ENCODE results near the gene HCN2. TPM values are rescaled to one million over a fixed set of nuclear protein-coding genes. Genes with fewer than 3 reads are reported as not detected.
"Not testable (repeated sequence)": the region's sequence is repeated elsewhere in the genome, so short reads cannot be mapped to it uniquely, and the experiment has no call there.

The HCN2 gene
- total RNA-seq, 1 donor from 2014 or later: 0.25 TPM

GRCh38 chr19:618247-618619 lies 28.6 kb downstream of the HCN2 start:
- peaks cover 0 to 54% of the 10 kb centered on the region in 2 donors for H3K36me3 ChIP-seq
- no peak for DNase-seq (ENCODE audit: extremely low spot score in 2 of 2)
- H3K9me3 ChIP-seq: no peaks in the 10 kb centered on the region
- intact Hi-C loops (cut with DNase I): no loop called here
- H3K4me1 ChIP-seq: no peaks in the 10 kb centered on the region
- H3K4me3 ChIP-seq: no peak overlapping the region
- TF ChIP-seq POLR2A (IDR thresholded peaks at IDR 0.05) (no peak), POLR2AphosphoS5 (IDR thresholded peaks at IDR 0.05; ENCODE audit: insufficient read depth in 1 of 2, low read depth in 1 of 2) (no peak)
- TF ChIP-seq, protein P1, sequence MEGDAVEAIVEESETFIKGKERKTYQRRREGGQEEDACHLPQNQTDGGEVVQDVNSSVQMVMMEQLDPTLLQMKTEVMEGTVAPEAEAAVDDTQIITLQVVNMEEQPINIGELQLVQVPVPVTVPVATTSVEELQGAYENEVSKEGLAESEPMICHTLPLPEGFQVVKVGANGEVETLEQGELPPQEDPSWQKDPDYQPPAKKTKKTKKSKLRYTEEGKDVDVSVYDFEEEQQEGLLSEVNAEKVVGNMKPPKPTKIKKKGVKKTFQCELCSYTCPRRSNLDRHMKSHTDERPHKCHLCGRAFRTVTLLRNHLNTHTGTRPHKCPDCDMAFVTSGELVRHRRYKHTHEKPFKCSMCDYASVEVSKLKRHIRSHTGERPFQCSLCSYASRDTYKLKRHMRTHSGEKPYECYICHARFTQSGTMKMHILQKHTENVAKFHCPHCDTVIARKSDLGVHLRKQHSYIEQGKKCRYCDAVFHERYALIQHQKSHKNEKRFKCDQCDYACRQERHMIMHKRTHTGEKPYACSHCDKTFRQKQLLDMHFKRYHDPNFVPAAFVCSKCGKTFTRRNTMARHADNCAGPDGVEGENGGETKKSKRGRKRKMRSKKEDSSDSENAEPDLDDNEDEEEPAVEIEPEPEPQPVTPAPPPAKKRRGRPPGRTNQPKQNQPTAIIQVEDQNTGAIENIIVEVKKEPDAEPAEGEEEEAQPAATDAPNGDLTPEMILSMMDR (IDR thresholded peaks at IDR 0.05): no peak
- H3K27ac ChIP-seq: no peak overlapping the region
- H3K27me3 ChIP-seq: no peaks in the 10 kb centered on the region

GRCh38 chr19:618674-619285 lies 29.1 kb downstream of the HCN2 start:
- TF ChIP-seq POLR2AphosphoS5 (IDR thresholded peaks at IDR 0.05; ENCODE audit: insufficient read depth in 1 of 2, low read depth in 1 of 2): no peak
- TF ChIP-seq, protein P1 (IDR thresholded peaks at IDR 0.05): no peak
- no peak for TF ChIP-seq POLR2A (IDR thresholded peaks at IDR 0.05)
- peaks cover 0 to 54% of the 10 kb centered on the region in 2 donors for H3K36me3 ChIP-seq
- intact Hi-C loops (cut with DNase I): no loop called here

DNA sequence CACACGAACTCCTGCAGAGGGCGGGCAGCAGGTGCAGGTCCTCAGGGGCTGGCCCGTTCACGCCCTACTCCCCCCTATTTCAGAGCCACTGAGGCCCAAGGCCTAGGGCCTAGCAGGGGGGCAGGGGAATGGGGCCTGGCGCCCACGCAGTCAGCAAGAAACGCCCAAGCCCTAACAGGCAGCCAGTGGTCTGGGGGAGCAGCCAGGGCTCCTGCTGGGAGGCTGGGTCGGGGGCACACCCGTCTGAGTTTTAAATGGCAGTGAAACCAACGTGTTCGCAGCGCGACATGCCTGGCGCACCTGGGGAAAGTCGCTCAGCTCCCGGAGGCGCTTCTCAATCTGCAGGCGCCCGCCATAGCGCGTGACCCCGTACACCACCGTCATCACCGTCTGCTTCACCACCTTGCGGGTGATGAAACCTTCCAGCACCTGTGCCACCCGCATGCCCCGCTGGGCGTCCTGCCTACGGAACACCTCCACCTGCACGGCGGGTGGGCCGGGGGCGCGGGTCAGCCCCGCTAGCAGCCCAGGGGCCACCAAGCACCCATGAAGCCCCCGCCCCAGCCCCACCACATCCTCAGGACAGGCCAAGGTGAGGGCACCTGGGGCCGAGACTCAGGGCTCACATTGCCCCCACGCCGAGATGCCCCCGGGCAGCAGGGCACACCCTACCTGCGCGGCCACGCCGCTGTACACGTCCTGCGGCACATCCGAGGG lies 29.8 kb downstream of the HCN2 start:
- Histone ChIP-seq H3K27me3 (no peaks in the 10 kb centered on the region), H3K27ac (no peak overlapping the region), H3K4me3 (no peak overlapping the region), H3K9me3 (no peaks in the 10 kb centered on the region), H3K4me1 (no peaks in the 10 kb centered on the region), H3K36me3 (peaks cover 0 to 54% of the 10 kb centered on the region in 2 donors)
- intact Hi-C loops (cut with DNase I): no loop called here
- DNase-seq (ENCODE audit: extremely low spot score in 2 of 2): no peak
- TF ChIP-seq POLR2AphosphoS5 (IDR thresholded peaks at IDR 0.05; ENCODE audit: insufficient read depth in 1 of 2, low read depth in 1 of 2) (no peak), POLR2A (IDR thresholded peaks at IDR 0.05) (no peak)
- TF ChIP-seq, protein P1 (IDR thresholded peaks at IDR 0.05): no peak

More at GRCh38 chr19:618674-619285, 29.1 kb downstream of the HCN2 start:
- Histone ChIP-seq H3K9me3 (no peaks in the 10 kb centered on the region), H3K27ac (no peak overlapping the region), H3K4me1 (no peaks in the 10 kb centered on the region), H3K4me3 (no peak overlapping the region), H3K27me3 (no peaks in the 10 kb centered on the region)
- no peak for DNase-seq (ENCODE audit: extremely low spot score in 2 of 2)

DNA sequence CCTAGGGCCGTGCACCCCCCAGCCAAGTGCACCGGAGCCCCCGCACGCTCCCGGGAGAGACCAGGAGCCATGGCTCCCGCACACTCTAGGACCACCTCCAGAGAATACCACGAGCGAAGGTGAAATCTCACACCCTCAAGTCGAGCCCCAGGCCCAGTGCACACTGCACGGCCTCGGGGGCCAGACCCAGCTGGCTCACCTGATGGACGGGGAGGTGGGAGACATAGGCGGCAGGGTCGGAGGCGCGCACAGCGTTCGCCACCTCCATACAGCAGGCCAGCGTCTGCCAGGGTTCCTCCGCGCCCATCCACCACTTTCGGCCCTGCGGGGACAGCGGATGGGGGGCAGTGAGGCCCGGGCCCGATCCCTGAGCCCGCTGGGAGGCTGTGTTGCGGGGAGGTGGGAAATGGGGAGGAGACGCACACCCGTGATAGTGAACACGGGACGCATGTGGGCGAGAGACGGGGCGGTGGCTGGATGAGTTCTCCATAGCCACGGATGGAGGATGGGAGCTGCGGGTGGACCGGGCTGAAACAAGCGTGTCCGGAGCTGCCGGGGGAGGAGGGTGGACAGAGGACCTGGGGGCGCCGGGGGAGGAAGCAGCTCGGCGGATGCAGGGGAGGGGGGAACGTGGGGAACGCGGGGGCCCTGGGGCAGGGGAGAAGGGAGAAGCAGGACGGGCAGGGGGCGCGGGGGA lies 30.6 kb downstream of the HCN2 start:
- no peak overlapping the region for H3K27ac ChIP-seq
- H3K36me3 ChIP-seq: peaks cover 0 to 54% of the 10 kb centered on the region in 2 donors
- no peaks in the 10 kb centered on the region for H3K27me3 ChIP-seq
- no peaks in the 10 kb centered on the region for H3K9me3 ChIP-seq
- TF ChIP-seq POLR2A (IDR thresholded peaks at IDR 0.05) (no peak), POLR2AphosphoS5 (IDR thresholded peaks at IDR 0.05; ENCODE audit: insufficient read depth in 1 of 2, low read depth in 1 of 2) (no peak)
- TF ChIP-seq, protein P1 (IDR thresholded peaks at IDR 0.05): no peak
- intact Hi-C loops (cut with DNase I): no loop called here
- no peaks in the 10 kb centered on the region for H3K4me1 ChIP-seq
- no peak for DNase-seq (ENCODE audit: extremely low spot score in 2 of 2)
- no peak overlapping the region for H3K4me3 ChIP-seq

- DNase-seq (ENCODE audit: extremely low spot score in 2 of 2); H3K27me3 ChIP-seq; H3K27ac ChIP-seq; intact Hi-C loops (cut with DNase I); H3K4me3 ChIP-seq; H3K9me3 ChIP-seq; H3K4me1 ChIP-seq: not testable (repeated sequence)
- peaks cover 0 to 54% of the 10 kb centered on the region in 2 donors for H3K36me3 ChIP-seq
Measured at GRCh38 chr19:621191-621590, 31.5 kb downstream of the HCN2 start.

Measured in vagina (tissue), 2 donors.